Effector memory CD4-positive, alpha-beta T cell (primary cell): Measurements from ENCODE around the gene ANKS1B.
"Not testable (repeated sequence)": the region's sequence is repeated elsewhere in the genome, so short reads cannot be mapped to it uniquely, and the experiment has no call there.

Experiments used
- DNase-seq, 3 donors: peaks; one replicate each; pipeline ENCODE4 v3.0.0-alpha.2; 2020
- H3K27ac ChIP-seq: 2 replicates; pipeline ENCODE4 v1.7.0; 2013; ENCODE audit warnings: mild to moderate bottlenecking, low read length, moderate library complexity; ENCODE audit not compliant: insufficient read depth, poor library complexity, severe bottlenecking
- H3K27me3 ChIP-seq: replicated peaks from 2 replicates; pipeline ENCODE4 v1.7.0; 2013; ENCODE audit warnings: mild to moderate bottlenecking, low read length; ENCODE audit not compliant: insufficient read depth, control insufficient read depth, poor library complexity, severe bottlenecking
- H3K36me3 ChIP-seq: 2 replicates; pipeline ENCODE4 v1.7.0; 2013; ENCODE audit warnings: mild to moderate bottlenecking, low read length, moderate library complexity; ENCODE audit not compliant: control insufficient read depth, insufficient read depth
- H3K4me1 ChIP-seq: 2 replicates; pipeline ENCODE4 v1.7.0; 2013; ENCODE audit warnings: low read length, mild to moderate bottlenecking; ENCODE audit not compliant: control insufficient read depth, insufficient read depth, poor library complexity, severe bottlenecking
- H3K4me3 ChIP-seq: 2 replicates; pipeline ENCODE4 v1.7.0; 2013; ENCODE audit warnings: low read length, low read depth, mild to moderate bottlenecking; ENCODE audit not compliant: insufficient read depth, poor library complexity, severe bottlenecking
- H3K9me3 ChIP-seq: 2 replicates; pipeline ENCODE4 v1.7.0; 2013; ENCODE audit warnings: mild to moderate bottlenecking, low read length, moderate library complexity; ENCODE audit not compliant: control insufficient read depth

ANKS1B gene

DNA sequence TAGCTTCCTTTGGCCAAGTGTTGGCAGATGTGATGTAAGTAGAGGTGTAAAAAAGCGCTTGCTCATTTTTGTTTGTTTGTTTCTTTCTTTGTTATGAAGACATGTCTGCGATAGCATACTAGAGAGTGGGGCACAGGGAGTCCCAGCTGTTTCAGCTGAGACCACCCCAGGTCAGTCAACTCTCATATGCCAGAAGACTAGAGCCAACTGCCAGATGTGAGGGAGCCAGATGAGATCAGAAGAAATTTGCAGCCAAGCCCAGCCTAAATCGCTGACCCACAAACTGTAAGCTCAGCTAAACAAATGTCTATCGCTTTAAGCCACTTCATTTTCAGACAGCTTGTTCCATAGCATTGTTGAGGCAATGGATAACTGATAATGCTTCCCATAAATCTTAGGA lies 942.5 kb downstream of the ANKS1B start:
- Histone ChIP-seq H3K27ac (no peak overlapping the region), H3K4me3 (no peak overlapping the region), H3K9me3 (no peaks in the 10 kb centered on the region), H3K4me1 (no peaks in the 10 kb centered on the region), H3K27me3 (no peaks in the 10 kb centered on the region), H3K36me3 (no peaks in the 10 kb centered on the region)
- no peak for DNase-seq

DNA sequence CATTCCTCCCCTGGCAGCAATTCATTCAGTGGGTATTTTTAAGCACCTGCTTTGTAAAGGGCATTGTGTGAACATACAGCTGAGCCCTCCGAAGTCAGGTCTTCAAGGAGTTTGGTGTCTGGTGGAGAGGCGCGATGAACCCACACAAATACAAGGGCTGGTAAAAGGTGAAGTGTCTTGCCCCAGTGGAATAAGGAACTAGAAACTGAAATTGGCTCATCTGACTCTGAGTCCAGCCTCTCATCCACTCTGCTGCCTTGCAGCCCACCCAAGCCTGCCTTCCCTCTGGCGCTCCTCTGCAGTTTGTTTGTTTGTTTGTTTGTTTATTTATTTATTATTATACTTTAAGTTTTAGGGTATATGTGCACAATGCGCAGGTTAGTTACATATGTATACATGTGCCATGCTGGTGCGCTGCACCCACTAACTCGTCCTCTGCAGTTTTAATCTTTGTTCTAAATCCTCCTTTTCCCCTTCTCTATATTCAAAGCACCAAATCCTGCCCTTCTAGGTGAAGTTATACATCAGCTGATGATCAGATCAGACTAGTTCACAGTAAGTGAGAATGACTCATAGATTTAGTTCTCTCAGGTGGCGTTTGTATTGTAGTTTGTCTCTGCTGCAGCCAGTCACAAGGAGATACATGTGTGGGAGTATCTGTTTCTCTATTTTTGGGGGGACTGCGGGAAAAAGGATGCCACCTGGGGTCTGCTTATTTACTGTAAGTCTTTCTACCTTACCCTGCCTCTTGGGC lies 945.2 kb downstream of the ANKS1B start:
- no peak overlapping the region for H3K4me3 ChIP-seq
- no peaks in the 10 kb centered on the region for H3K9me3 ChIP-seq
- no peak for DNase-seq

DNA sequence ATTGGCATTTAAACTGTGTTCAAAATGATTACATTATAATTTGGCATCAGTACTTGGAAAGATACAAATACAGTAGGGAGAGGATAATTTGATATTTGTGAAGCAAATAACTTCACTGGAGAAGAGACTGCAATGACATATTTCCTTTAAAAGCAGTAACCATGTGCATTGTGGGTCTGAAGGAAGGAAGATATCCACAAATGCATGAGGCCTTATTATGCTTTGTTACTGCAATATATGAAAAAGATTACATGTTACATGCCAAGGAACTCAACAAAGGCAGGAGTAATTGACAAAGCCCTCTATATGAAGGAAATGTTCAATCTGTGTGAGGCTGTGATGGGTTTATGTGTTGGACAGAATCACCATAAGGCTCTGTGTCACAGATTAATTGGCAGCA lies 948.2 kb downstream of the ANKS1B start:
- no peak for DNase-seq

More for the DNA sequence above, 945.2 kb downstream of the ANKS1B start:
- Histone ChIP-seq H3K4me1 (no peaks in the 10 kb centered on the region), H3K27ac (no peak overlapping the region), H3K36me3 (no peaks in the 10 kb centered on the region), H3K27me3 (no peaks in the 10 kb centered on the region)

DNA sequence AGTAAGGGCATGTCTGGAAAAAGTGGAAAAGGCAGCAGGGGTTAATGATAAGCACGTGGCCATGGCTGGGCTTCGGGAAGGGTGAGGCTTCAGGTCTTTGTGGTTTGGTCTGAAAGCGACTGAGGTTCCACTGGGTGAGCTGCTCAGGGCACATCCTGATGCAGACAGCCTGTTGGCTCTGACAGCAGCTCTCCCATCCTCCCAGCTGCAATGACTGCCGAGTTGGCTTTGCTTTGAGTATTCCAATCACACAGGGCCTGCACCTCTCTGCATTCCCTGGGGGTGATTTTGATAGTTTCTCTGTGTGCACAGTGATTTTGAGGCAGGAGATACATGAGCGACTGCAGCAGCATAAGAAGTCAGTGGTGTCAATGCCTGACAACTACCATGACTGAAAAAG lies 948.9 kb downstream of the ANKS1B start:
- Histone ChIP-seq H3K4me1 (no peaks in the 10 kb centered on the region), H3K36me3 (no peaks in the 10 kb centered on the region), H3K27me3 (no peaks in the 10 kb centered on the region), H3K9me3 (no peaks in the 10 kb centered on the region), H3K27ac (no peak overlapping the region), H3K4me3 (no peak overlapping the region)
- DNase-seq: no peak

More for the DNA sequence above, 948.2 kb downstream of the ANKS1B start:
- Histone ChIP-seq H3K9me3 (no peaks in the 10 kb centered on the region), H3K36me3 (no peaks in the 10 kb centered on the region), H3K4me1 (no peaks in the 10 kb centered on the region), H3K4me3 (no peak overlapping the region), H3K27me3 (no peaks in the 10 kb centered on the region), H3K27ac (no peak overlapping the region)

DNA sequence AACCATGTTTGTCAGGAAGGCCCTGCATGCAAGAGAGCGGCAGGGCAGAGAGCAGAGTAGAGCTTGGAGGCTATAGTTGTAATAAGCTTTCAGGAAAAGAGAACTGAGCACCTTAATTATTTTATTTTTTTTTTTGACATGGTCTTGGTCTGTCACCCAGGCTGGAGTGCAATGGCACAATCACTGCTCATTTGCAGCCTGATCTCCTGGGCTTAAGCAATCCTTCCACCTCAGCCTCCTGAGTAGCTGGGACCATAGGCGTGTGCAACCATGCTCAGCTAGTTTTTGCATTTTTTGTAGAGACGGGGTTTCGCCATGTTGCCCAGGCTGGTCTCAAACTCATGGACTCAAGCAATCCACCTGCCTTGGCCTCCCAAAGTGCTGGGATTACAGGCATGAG lies 950.5 kb downstream of the ANKS1B start:
- not testable (repeated sequence) for H3K36me3 ChIP-seq, H3K27me3 ChIP-seq, H3K4me3 ChIP-seq, H3K27ac ChIP-seq, H3K4me1 ChIP-seq, H3K9me3 ChIP-seq, DNase-seq

DNA sequence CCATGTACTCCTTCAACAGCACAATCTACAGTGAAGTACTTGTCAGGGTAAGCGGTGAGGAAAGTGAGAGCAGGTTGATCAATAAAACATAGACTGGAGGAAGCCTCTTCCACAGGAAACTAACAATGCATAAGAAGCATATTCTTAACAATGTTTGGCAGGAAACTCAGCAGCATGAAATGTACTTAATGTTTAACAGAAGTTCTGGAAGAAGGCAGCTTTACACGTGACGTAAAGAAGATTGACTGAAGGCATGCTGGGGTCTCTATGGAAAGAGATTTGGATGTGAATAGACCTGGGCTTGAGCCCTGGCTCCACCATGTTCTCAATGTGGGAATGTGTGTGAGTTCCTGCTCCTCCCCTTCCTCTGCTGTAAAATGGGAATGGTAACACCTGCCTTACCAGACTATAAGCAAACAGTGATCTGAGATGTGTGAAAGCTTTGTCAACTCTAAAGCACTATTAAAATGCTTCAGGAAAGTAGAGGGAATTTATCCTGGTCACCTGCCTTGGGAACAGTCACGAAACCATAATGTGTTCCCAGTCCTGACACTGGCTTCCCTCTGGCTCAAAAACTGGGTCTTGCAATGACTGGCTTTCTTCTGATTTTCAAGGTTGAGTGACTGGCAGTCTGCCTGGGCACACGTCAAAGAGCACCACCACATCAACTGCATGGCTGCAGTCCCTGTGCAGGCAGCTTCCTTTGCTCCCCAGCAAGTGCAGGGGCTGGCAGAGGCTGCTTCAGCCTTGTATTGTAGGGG lies 955.0 kb downstream of the ANKS1B start:
- DNase-seq: no peak

DNA sequence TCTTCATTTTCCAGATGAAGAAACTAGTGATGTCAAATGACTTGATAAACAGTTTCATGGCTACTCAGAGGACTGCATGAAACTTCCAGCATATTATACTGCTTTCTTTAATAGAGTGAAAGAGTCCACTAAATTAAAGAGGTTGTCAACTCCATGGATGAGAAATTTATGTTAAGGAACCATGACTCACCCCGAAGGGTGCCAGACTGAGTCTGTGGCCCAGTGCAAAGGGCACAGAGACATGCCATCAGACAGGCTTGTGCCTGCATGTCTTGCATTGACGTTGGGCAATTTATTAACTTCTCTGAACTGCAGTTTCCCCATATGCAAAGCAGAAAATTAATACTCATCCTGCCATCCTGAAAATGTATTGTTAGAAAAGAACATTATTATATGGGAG lies 957.3 kb downstream of the ANKS1B start:
- no peaks in the 10 kb centered on the region for H3K4me1 ChIP-seq
- H3K4me3 ChIP-seq: no peak overlapping the region
- DNase-seq: no peak
- no peak overlapping the region for H3K27ac ChIP-seq
- peaks cover 4% of the 10 kb centered on the region for H3K27me3 ChIP-seq
- H3K9me3 ChIP-seq: no peaks in the 10 kb centered on the region
- H3K36me3 ChIP-seq: no peaks in the 10 kb centered on the region

More for the DNA sequence above, 955.0 kb downstream of the ANKS1B start:
- no peaks in the 10 kb centered on the region for H3K9me3 ChIP-seq
- no peaks in the 10 kb centered on the region for H3K4me1 ChIP-seq
- H3K27ac ChIP-seq: no peak overlapping the region
- H3K27me3 ChIP-seq: peaks cover 4% of the 10 kb centered on the region
- no peak overlapping the region for H3K4me3 ChIP-seq
- no peaks in the 10 kb centered on the region for H3K36me3 ChIP-seq

DNA sequence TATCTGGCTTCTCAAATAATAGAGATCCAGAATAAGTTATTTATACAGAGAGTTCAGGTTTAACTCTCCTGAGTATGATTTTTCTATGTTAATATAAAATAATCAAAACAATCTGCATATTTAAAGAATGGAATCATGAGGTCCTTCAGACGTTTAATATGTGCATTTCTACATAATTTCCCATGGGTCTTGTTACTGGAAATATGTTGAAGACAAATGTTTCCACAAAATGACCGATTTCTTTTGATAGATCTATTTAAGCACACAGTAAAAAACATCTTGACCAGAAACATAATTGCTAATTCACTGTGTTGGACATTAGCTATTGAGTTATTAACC lies 957.7 kb downstream of the ANKS1B start:
- DNase-seq: no peak
- Histone ChIP-seq H3K27ac (no peak overlapping the region), H3K9me3 (no peaks in the 10 kb centered on the region), H3K4me1 (no peaks in the 10 kb centered on the region), H3K36me3 (no peaks in the 10 kb centered on the region), H3K4me3 (no peak overlapping the region), H3K27me3 (peaks cover 4% of the 10 kb centered on the region)

DNA sequence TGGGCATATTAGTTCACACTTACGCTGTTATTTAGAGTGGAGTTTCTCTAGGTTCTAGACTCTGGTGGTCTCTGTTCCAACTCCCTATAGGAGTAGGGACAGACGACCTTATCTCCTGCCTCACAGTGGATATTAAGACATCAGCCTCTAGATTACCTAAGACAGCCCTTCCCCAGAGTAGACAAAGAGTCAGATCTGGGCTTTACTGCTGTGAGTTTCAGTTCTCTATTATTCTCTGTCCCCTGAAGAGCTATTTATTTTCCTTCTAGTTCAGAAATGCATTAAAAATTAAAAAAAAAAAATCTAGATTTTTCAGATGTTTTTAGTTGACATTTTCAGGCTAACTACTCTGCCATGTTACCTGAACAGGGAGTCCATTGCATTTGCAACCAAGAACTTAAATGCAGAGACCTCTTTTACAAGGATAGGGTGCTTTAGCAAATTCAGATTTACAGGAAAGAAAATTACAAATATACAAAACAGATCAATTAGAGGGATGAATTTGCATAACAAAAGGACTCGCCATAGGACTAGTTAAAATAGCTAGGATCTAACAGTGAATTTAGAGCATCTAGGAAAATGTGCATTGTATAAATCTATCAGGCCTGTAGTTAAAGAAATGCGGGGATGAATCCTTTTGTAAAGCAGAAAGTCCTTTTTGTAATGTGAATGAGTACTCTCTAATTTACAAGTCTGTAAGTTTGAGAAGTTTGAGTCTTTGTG lies 958.2 kb downstream of the ANKS1B start:
- Histone ChIP-seq H3K9me3 (no peaks in the 10 kb centered on the region), H3K4me1 (no peaks in the 10 kb centered on the region), H3K27ac (no peak overlapping the region), H3K4me3 (no peak overlapping the region), H3K27me3 (peaks cover 4% of the 10 kb centered on the region), H3K36me3 (no peaks in the 10 kb centered on the region)
- no peak for DNase-seq

DNA sequence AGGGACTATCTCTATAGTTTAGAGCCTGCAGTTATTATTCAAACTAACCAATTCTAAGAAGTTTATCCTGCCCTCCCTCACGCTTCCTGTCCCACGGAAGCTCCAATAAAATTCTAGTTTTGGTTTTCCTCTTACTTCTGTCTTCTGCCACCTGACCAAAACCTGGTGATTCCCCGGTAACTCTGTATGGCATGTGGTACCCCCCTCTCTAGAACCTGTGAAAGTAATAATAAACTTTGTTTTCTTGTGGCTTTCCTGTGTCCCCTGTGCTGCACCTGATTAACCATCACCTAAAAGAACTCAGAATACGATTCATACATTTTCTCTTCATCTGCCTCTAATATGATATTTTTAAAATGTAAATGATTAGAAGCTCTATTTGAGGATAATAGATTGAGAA lies 959.9 kb downstream of the ANKS1B start:
- Histone ChIP-seq H3K4me3 (no peak overlapping the region), H3K9me3 (no peaks in the 10 kb centered on the region), H3K4me1 (no peaks in the 10 kb centered on the region), H3K36me3 (no peaks in the 10 kb centered on the region), H3K27me3 (peaks cover 4% of the 10 kb centered on the region), H3K27ac (no peak overlapping the region)
- no peak for DNase-seq
